Measurements from ENCODE around the gene BCL11B.
"Not testable (repeated sequence)": the region's sequence is repeated elsewhere in the genome, so short reads cannot be mapped to it uniquely, and the experiment has no call there.

Gene BCL11B

DNA sequence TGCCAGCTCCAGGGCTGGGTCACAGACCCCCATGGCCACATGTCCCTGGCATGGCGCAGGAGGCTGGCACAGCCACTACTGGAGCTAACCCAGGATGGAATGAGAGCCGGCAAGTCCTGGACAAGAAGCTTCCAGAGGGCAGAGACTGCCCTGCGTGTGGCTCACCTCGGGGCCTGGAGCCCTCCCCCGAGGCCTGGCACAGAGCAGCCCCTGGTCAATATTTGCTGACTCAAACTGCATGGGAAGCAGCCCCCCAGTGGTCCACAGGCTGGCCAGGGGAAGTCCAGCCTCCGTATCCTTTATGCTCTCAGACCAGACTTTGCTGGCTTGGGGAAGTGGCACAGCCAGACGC is 71.4 kb downstream of the BCL11B start:
- DNase-seq (ENCODE audit: low read depth in 2 of 2), result no peak

DNA sequence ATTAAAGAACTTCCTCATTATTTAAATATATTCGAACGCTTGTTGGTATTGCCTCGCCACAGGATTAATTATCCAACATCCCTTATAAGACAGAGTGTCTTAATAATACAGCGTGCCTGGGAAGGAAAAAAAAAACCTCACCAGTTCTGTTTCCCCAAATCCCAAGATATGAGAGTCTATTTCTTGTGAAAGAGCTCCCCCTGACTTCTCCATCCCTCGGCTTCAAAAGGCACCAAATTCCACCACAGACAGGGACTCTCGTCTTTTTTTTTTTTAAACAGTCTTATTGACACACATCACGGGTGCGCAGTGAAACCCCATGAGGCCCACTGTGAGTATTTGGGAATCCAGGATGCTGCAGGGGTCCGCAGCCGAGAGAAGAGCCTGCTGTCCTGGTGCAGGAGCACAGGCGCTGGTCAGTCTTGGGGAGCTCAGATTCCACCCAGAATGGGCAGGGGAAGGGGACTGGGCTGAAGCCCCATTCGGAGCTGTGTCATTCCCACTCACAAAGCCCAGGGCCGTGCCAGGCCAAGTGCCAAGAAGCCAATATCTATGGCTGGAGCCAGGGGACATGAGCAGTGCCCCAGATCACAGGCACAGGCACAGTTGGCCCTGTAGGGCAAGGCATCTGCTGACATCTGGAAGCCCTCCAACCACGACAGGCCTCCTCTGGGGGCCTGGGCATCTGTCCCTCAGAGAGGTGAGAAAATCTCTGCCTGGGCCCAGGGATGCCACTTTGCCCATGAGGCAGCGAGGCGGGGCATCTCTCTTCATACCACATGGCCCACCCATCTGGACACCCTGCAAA is 71.9 kb downstream of the BCL11B start:
- DNase-seq (ENCODE audit: low read depth in 2 of 2), result no peak

DNA sequence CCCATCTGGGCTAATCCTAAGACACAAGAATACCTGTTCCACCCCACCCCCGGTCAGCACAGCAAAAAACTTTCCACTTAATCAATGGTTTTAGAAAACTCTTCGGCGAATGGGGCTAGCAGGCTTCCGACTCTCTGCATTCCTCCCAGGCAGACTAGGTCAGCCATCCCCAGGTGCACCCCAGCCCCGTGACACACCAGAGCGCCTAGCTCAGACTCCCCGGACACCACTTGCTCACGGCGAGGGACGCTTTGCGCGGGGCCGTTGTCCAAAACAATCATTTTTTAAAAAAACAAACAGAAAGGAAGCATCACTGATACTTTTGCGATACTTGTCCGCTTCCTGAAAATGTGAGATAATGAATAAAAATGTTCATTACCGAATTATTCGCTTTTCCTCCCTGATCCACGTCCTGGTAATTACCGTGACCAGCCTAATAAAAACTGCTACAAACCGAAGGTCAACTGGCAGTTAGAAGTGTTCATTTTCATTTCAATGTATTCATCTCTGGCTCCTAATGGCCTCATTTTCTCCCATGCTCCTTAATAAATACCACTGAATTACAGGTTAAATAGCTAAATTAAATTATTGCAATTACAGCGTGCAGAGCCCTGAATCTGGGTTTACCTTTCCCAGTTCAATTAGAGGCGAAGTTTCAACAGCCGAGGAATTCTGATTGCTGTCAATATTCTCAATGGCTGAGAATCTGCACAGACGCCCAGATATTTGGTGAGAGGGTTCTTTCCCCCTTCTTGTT is 73.1 kb downstream of the BCL11B start:
- DNase-seq (ENCODE audit: low read depth in 2 of 2), result no peak

DNA sequence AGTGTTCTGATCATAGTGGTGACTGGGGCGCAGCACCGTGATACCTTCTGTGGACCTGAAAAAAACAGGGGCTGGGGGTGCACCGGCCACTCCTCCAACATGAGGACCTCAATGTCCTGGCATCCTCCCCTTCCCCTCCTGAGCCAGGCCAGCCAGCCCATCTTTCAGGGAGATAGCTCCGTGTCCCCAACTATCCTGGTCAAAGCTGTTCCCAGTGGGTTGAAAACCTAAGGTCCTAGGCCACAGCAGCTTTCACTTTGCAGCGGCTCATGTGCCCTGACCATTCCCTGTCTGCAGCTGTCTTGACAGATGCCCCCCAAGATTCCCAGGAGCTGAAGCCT is 75.7 kb downstream of the BCL11B start:
- DNase-seq (ENCODE audit: low read depth in 2 of 2), result no peak

DNA sequence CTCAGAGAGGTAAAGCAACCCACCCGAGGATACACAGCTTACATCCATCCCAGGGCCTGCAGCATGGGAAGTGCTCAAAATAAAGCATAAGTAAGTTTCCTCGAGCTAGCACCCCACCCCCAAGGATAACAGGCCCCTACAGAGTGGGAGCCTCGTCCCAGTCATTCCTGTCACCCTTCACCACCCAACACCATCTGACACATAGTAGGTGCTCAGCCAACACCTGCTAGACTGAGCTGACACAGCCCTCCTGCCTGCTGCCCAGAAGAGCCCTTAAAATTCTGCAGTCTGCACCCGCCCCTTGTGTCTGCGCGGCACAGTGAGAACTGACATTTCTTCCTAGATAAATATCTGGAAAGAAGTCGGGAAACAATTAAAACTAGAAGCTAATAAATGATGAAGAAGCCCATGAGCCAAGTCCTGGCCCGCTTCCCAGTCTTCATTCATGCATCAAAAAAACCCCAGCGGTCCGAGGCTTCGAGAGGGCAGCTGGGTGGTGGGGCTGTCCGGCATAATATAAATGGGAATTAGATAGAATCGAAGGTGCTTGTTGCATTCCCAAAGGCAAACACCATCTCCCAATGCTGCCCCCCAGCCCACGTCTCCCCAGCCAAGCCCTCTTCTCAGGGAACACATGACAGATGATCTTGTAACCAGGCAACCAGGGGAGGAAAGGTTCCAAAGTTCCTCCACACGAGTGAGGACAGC is 76.2 kb downstream of the BCL11B start:
- no peak for DNase-seq (ENCODE audit: low read depth in 2 of 2)

DNA sequence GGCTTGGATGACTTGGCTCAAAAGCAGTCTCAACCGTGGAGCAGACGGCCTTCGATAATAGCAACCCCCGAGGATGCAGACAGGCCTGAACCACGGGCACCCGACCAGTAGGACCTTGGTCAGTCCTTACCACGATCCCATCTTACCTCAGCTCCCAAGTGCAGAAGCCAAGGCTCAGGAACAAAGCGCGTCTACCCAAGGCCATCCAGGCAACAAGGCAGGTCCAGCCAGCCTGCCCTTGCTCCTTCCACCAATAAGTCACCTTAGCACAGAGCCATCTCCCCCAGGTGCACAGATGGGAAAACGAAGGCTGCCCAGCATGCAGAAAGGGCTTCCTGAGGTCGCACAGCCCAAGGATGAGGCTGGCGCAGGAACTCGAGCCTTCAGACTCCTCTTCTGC is 77.3 kb downstream of the BCL11B start:
- no peak for DNase-seq (ENCODE audit: low read depth in 2 of 2)

DNA sequence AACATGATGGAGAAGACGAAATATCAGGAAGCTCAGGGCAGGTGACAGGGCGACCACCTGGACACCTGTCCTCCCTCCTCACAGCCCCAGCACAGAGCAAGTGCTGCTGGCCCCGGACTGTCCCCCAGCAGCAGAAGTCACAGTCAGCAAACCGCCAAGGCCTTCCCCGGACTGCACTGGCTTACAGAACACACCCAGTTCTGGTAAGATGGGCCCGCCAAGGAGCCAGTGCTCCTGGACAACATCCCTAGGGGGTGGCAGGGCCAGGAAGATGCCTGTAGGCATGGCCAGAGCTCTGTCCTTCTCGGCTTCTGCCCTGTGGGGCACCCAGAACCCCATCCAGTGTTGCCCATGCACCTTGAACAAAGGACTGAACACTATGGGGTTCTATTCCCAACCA is 77.9 kb downstream of the BCL11B start:
- DNase-seq (ENCODE audit: low read depth in 2 of 2), result no peak

DNA sequence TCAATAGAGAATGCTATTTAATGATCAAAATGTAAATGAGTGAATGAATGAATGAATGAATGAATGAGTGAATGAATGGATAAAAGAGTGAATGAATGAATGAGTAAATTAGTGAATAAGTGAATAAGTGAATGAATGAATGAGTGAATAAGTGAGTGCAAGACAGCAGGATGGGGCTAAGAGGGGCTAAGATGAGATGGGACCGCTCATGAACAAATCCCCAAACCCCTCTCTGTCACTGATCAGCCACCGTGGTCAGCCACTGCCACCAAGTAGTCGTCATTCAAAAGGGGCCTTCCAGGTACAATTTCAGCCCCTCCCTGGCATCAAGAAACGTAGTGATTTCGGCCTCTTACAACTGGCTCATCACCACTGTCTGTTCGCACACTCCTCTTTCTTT is 79.2 kb downstream of the BCL11B start:
- no peak for DNase-seq (ENCODE audit: low read depth in 2 of 2)

DNA sequence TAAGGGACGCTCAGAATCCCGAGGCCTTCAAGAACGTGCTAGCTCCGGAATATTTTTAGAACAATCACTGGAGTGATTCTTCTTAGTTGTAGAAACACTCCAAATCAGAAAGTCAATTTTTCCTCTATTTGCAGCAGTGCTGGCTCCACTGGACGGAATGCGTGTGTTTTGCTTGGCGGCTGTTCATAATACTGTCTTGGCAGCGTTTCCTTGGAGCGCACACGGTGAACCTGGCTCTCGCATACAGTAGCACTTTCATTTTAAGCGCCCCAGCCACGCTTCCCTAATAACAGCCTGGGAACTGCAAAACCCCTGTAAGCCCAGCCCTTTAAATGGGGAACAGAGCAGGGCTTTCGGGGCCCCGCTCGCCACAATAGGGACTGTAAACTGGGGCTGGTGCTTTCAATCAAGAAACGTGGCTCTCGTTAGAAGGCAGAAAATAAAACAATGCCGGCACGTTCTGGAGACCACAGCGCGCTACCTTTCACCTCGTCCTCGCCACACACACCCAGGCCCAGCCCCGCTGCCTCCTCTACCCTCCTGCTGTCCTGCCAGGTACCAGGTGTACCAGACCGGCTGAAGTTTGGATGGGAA is 79.9 kb downstream of the BCL11B start:
- DNase-seq (ENCODE audit: low read depth in 2 of 2), result no peak

DNA sequence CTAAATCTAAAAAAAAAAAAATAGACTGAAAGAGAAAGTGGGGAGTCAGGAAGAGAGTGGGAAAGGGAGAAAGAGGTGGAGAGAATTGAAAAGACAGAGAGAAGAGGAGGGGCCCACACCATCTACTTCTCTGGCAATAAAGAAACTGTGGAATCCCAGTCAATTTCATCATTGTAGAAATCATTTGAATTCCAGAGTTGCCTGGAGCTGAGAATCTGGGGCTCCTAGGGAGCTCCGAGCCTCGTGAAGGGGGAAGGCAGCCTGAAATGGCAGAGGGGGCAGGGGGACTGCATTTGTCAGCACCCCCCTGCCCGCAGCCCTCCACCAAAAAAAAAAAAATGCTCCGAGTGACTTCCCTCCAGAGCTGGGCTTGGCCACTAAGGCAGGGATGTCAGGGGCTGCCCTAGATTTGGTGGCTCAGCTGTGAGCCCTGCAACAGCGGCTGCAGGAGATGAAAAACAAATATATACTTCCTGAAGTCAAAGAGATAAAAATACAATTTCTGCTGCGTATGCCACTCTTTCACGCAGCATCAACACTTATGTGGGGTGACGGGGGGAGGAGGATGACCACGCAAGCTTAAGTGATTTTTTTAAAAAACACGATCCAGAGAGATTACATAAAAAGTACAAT is 80.5 kb downstream of the BCL11B start:
- DNase-seq (ENCODE audit: low read depth in 2 of 2), result no peak

DNA sequence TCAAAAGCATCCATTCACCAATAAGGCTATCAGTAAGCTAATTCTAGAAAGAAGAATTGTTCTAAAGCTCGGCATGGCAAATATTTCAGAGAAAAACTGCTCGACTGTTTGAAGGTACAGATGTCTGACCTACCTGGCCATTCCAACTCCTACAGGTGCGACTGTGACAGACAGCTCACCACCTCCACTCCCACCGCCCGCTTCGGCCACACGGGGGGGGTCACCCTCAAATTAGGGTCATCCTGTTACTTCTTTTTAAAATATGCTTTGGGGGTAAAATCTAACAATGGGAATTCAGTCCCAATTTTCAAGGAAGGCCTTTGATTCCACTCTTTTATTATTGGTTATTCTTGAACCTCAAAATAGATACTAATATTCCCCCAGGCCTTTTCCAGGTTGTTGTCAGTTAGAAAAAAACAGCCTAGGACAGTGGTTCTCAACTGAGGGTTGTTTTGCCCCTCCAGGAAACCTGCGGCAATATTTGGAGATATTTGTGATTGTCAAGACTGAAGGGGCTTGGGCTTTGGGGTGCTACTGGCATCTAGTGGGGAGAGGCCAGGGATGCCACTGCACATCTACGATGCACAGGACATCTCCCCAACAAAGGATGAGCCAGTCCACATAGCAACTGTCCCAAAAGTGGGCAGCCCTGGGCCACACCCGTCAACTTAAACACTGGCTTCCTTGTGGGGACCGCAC is 81.2 kb downstream of the BCL11B start:
- no peak for DNase-seq (ENCODE audit: low read depth in 2 of 2)

DNA sequence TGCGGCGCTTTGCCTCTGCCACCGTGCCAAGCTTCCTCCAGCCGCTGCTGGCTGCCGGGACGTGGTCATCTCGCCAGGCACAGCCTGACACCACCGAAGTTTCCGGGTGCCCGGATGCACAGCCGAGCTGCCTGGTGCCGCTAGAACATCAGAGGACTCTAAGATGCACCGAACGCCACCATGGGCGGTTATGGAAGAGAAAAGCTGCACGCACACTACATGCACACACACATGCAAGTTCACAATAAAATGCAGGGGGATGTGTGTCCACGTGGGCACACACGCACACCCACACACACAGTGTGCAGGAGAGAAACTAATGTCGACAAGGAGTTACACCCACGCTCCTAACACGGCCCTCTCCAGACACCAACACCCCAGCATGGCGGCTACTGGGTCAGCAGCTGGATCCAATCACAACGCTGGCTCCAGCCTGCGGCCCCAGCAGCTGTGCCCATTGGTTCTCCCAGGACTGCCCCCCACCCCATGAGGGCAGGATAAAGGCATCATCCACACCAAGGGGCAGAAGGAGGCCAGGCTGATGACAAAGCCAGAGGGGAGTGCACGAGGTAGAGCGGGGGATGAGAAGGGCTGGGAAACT is 82.7 kb downstream of the BCL11B start:
- no peak for DNase-seq (ENCODE audit: low read depth in 2 of 2)

DNA sequence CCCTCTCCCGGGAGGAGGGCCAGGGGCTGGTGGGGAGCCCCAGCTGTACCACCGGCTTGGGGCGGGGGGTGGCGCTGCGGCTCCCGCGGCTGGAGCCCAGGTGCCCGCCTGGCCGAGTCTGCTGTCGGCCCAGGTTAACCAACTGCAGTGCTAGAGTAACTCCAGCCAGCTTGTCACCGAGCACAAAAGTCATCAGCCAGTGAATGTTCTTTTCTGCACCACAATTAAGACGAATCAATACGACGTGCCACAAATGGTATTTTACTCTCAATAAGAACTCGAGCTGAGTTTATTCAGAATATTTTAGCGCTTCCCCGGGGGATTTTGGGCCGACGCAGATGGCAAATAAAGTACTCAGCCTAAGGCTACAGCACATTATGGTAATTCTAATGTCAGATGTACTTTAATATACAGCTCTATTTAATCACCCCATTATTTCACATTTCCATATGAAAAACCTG is 83.2 kb downstream of the BCL11B start:
- no peak for DNase-seq (ENCODE audit: low read depth in 2 of 2)

DNA sequence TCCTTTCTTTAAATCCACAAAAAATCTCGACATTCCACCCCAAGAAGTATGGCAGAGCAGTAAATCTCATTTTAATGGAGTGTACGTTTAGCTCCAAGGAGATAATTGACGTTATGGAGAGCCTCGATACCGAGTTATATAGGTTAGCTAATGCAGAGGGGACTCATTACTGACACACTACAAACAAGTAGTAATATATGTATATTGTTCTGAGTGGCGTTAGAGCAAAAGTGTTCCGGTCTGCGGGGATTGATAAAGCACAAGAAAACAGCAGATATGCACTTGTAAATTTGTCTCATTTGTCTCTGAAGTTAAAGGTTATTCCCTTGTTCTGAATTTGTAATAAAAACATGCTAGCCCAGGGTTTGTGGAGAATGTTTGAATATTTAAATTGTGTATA is 84.1 kb downstream of the BCL11B start:
- DNase-seq (ENCODE audit: low read depth in 2 of 2), result no peak

DNA sequence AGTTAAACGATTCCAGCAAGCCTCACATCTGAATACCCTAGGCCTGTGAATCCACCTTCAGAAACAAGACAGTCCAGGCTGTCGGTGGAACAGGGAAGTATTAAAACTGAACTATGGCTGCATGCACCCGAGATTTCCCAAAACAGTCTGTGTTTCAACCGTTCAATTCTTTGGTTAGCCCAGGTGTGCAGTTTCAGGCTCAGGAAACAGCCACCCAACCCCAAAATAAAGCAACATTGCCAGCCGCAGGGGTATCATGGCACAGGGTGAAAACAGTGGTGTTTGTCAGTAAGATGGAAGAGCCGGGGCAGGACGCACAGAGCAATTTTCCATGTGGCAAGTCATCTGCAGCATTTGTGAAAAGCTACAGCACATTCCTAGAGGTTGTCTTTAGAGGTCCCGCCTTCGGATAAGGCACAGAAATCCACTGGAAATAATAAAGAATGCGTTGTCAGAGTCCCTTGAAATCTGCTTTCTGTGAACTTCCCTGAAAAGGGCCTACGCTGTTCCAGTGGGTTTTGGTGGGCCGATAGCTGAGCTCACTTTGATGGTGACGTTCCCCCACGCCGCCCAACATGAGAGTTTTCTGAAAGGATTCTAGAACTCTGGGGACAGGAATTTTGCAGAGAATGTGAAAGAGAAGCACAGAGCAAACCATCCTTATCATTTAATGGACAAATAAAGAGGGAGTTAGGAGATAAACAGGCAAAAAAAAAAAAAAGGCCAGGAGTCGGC is 84.9 kb downstream of the BCL11B start:
- no peak for DNase-seq (ENCODE audit: low read depth in 2 of 2)

DNA sequence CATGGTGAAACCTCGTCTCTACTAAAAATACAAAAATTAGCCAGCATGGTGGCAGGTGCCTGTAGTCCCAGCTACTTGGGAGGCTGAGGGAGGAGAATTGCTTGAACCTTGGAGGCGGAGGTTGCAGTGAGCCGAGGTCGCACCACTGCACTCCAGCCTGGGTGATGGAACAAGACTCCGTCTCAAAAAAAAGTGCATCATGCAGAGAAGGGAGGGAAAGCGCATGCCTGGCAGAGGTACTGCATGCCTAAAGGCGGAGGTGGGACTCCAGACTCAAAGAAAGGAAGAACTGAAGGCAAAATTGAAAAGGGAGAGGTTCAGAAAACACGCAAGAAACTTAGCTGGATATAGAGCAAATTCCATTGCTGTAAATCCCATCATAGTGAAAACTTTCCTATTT is 85.7 kb downstream of the BCL11B start:
- DNase-seq (ENCODE audit: low read depth in 2 of 2), result not testable (repeated sequence)

DNA sequence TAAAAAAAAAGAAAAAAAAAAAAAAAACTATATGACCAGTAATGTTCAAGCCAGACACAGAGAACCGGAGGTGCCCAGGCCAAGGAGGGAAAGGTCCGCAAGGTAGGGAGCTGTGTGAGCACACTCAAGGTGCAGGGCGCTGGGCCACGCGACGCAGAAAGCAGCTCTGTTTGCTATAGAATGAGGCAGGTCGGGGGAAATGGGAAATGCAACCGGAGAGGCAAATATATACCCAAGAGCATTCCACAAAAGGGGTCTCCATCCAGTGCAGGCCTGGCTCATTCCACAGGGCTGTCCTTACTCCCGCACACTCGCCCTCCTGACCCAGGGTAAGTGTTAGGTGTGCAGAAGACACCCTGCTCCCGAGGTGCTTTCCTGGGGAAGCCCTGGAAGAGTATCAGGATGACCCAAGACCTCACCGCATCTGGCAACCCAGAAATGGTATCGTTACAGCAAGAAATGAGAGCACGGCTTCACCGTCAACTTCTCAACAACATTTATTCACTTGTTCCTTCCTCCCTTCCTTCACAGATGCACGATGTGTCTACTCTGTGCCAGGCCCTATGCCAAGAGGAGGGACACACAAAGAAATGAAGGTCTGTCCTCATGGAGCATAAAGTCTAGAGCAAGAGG is 86.4 kb downstream of the BCL11B start:
- no peak for DNase-seq (ENCODE audit: low read depth in 2 of 2)

DNA sequence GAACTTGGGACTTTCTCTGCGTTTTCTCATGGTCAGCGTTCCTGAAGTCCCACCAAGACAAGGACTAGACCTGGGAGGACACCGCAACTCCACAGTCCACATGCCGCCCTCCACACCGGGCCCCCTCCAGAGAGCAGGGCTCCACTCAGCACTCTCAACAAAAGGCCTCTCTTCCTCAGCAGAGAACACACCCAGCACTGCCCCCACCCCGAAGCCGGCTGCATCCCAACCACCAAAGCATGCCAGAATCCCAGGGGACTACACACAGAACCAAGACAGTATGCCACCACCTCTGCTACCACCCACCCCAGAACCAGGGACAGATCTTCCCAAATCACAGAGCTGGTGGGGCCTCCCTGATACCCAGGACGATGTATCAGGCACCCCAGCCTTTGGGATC is 88.3 kb downstream of the BCL11B start:
- DNase-seq (ENCODE audit: low read depth in 2 of 2), result no peak

DNA sequence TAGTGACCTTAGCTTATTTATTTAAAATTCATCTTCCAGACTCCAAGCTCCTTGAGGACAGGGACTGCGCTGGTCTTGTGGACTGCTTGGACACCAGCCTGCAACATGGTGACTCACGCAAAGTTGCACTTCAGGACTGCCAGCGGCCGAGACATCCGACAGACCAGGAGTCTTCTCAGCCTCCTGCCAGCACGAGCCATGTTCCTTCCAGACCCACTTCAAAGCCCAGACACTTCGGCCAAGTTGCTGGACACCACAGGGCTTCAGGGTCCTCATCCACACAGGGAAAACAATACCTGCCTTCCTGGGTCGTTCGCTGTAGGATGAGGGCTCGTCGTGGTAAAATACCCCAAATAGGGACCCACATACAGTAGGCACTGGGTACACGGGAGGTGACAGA is 88.7 kb downstream of the BCL11B start:
- DNase-seq (ENCODE audit: low read depth in 2 of 2), result no peak

Measured in stimulated activated CD8-positive, alpha-beta memory T cell treated with anti-CD3 and anti-CD28 coated beads, Interleukin-7, amount 100 ng/mL, for 1 hour (primary cell).